Endometrium (tissue), 2 donors: ENCODE results near the gene CD101.

Experiments used
- FAIRE-seq: peaks from 2 replicates; lab custom pipeline; 2012; peaks lifted over from hg19 to GRCh38; lab: Jason Lieb, UNC
- donor health status: control.
- donor health status: control.

The CD101 gene

DNA sequence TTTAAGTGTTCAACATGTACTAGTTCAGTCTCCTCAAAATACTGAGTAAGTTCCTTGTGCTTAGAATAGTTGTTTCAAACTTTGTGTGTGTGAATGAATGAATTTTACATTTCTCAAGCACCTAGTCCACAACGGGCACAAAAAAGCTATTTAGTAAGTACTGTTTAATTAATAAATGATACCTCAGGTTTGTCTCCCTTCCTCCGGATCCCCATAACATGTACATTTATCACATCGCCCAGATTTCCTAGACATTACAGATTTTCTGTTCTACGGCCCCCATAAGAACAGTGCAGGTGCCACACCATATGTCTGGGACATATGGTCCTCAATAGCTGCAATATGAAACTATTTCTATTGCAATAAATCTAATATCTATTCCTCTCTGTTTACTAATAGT, 57.2 kb downstream of the CD101 start:
- no peak for FAIRE-seq

DNA sequence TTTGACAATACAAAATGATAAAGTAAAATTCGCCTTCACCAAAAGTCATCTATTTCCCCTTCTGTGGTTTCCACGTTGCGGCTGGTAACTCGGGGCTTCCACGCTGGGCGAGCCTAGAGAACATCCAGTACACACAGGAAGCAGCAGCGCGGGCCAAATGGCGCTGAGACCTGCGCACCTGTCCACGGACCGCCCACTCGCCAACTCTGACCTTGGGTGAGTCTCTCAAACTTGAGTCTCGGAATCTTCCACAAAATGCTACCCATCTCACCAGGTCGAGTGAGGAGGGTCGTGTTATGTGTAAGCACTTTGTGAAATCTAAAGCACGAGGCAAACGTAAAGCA, 57.7 kb downstream of the CD101 start:
- FAIRE-seq: no peak

DNA sequence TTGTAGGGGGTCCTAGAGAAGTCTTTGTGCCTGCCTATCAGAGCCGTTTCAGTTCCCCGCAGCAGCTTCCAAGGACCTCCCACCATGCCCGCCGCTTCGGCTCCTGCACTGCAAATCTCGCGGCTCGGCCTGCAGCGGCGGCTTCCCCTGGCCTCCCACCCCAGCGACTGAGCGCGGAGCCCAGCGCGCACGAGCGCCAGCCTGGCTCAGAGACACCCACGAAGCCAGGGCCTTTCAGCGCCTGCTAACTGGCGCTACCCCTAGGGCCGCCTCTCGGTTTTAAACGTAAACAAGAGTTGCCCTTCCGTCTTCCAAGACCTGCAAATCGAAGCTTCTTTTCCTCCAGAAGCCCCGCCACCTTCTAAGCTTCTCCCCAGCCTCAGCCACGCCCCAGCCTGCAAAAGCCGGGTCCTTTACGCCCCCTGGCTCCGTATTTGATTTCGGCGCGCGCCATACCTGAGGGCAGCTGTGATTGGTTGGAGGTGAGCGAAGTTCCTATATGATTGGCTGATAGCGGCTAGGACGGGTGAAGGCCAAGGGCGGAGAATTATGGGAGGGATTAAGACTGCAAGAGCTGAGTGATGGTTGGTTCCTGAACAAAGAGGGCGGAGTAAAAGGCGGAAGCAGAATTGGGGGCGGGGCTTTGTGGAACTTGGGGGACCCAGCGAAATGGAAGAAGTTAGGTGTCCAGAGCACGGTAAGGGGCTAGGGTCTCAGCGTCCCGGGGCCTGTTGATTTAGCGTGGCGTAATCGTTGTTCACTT, 58.3 kb downstream of the CD101 start, which contains the start of gene TTF2:
TTF2 (plus strand) TSS at position 649 of the 763 bp plus-strand sequence; CDS start at position 670, 21 bp downstream.
- peak; percentile 99 for FAIRE-seq

DNA sequence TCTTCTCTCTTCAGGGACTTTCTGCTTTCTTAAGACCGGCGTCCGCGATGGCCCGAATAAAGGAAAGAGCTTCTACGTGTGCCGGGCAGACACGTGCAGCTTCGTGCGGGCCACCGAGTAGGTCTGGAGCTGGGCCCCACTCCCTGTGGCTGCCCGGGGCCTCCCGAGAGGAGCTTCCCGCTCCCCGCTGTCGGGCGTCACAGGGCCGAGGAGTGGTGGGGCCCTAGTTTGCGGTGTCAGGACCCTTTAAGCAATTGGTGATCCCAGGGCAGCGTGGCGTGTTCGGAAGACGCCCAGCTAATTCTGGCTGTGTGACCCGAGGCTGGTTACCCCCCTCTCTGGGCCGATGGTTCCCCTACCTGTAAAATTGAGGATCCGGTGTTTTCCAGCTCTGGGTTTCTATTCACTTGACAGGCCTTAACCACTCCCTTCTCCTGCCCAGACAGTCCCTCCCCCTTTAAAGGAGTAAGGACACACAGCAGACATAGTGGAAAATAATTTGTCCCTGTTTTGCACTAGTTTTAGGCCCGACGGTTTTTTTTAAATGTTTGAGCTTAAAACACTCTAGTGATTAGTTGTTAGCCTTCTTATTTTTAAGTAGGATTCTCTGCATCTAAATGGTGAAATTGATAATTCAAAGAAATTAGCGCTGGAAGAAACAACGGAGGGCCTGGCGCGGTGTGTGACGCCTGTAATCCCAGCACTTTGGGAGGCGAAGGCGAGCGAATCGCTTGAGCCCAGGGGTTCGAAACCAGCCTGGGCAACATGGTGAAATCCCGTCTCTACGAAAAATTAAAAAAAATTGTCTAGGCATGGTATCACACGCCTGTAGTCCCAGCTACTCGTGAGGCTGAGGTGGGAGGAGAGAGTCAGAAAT, 59.1 kb downstream of the CD101 start:
- no peak for FAIRE-seq

GRCh38 chr1:117061986-117062415, 60.4 kb downstream of the CD101 start:
- no peak for FAIRE-seq

DNA sequence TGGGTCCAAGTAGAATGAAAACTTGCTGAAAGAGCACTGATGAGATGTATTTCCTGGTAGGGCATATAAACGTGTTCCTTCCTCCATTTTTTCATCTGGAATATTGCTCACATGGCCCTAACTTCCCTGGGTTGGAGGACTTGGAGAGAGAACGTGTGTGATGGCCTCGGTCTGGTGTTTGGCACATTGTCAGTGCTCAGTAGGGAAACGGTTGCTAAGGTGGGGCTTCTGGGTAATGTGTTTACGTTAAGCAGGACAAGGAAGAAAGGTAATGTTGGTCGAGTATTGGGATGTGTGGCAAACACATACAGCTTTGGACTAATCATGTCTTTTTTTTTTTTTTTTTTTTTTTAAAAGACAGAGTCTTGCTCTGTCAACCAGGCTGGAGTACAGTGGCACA, 64.8 kb downstream of the CD101 start:
- no peak for FAIRE-seq

- no peak for FAIRE-seq
Observed at GRCh38 chr1:117067533-117068370, 66.2 kb downstream of the CD101 start.

DNA sequence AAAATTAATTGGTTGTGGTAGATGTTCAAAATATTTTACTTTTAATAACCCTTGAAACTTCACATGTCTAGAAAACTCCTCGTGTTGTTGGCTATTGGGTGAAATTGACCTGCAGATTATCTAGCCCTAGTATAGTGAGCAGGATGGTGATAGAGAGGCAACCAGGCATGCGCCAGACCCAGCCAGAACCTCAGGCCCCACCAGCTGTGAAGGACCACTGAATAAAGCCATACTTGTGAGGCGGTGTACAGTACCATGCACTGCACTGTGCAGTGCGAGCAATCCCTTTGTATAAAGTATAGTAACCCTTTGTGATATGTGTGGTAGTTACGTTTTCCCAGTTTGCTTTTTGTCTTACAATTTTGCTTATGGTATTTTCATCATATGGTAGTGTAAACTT, 67.0 kb downstream of the CD101 start:
- FAIRE-seq: no peak

DNA sequence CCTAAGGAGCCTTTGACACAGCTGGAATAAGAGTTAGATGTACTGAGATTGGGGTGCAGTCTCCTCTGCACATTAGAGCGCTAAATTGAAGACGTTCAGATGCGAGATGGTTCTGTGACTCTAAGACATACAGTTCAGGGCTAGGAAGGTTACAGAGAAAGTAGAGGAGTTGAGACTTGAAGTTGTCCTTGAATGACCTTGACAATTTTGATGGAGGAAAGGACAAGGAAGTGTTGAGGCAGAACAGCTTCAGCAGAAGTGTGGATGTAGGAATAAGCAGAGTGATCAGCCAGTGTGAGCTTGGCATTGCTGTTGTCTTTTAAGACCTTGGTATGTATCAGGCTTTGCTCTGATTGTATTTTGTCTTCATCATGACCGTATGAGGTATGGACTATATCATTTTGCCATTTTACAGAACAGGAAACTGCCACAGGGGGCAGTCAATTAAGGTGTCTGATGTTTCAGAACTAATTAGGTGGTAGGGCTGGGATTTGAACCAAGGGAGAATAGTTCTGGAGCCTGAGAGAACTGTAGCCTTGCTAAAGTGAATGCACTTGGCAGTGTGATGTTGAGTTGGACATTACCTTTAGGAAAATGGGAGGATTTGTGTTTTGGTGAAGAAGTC, 67.8 kb downstream of the CD101 start:
- FAIRE-seq: no peak

GRCh38 chr1:117070124-117070523, 68.6 kb downstream of the CD101 start:
- no peak for FAIRE-seq

DNA sequence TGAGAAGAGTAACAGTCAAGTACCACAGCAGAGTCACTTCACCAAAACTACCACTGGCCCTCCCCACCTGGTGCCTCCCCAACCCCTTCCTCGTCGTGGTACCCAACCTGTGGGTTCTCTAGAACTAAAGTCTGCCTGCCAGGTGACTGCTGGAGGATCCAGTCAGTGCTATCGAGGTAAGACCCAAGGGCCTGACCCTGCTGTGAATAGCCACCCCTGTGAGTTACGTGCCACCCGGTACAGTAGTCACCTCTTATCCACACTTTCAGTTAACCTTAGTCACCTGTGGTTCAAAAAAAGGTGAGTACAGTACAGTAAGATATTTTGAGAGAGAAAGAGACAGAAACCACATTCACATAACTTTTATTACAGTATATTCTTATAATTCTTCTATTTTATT, 75.1 kb downstream of the CD101 start:
- FAIRE-seq: no peak

GRCh38 chr1:117077267-117077666, 75.7 kb downstream of the CD101 start:
- no peak for FAIRE-seq

DNA sequence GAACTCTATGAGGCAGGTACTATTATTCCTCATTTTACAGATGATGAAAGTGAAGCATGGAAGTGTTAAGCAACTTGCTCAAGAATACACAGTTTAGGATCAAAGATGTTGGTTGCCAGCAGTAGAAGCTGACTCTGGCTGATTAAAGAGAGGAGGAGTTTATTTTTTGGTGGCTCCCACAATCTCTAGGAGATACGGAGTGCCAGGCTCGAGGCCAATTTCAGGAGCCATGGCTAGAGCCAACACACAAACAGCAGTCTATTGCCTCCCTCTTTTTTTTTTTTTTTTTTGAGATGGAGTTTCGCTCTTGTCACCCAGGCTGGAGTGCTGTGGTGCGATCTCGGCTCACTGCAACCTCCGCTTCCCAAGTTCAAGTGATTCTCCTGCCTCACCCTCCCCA, 78.2 kb downstream of the CD101 start:
- no peak for FAIRE-seq

DNA sequence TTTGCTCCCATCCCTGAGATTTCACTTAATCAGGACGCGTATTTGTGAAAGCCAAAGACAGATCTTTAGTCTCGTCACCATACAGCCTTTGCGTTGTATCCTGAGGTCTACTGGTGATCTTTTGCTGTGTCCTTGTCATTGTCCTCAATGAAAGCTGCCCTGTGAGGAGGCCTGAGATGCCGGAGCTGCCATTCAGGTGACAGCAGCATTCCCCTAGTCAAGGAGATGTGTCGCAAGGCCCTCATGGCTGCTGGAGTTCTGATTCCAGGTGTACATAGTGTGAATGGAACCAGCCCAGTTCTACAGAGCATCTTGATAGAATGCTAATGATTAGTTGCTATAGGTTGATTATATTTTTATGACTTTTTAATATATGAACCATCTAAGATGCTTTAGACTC, 82.7 kb downstream of the CD101 start:
- FAIRE-seq: no peak
